Right lobe of liver (tissue), 6 donors: ENCODE measurements around the gene AGFG1. TPM values are rescaled to one million over a fixed set of nuclear protein-coding genes. Genes with fewer than 3 reads are reported as not detected.
A peak's percentile ranks its signal among the peaks of the same experiment; 100 is the strongest.

Experiments used
- ATAC-seq, 4 donors: fragments of 200-7000 bp; cut with Tn5 transposase; one replicate each; pipeline ENCODE4 v1.9.1; 2020; ENCODE audit warnings: mild to moderate bottlenecking in 4 of 4, moderate library complexity in 4 of 4
- DNase-seq, 3 donors: peaks; one replicate each; pipeline ENCODE4 v3.0.0-alpha.2; 2020
- H3K27ac ChIP-seq, 3 donors: fragments of 200-600 bp; one replicate each; pipeline ENCODE4 v1.8.0; 2022
- H3K27me3 ChIP-seq, 2 donors: fragments of 200-600 bp; one replicate each; pipeline ENCODE4 v1.8.0; 2022
- H3K36me3 ChIP-seq, 4 donors: fragments of 200-600 bp; sonication (generic) in 1 of 4; one replicate each; pipeline versions ENCODE4 v1.5.1 to v1.8.0; 2017 to 2022; ENCODE audit warnings: control low read depth in 1 of 4
- H3K4me1 ChIP-seq, 4 donors: fragments of 200-600 bp; sonication (generic) in 1 of 4; one replicate each; pipeline versions ENCODE4 v1.5.1 to v1.8.0; 2017 to 2022; ENCODE audit warnings: control low read depth in 1 of 4
- H3K4me3 ChIP-seq, 3 donors: fragments of 200-600 bp; one replicate each; pipeline ENCODE4 v1.8.0; 2022
- H3K9me3 ChIP-seq, 4 donors: fragments of 200-600 bp; sonication (generic) in 1 of 4; one replicate each; pipeline versions ENCODE4 v1.5.1 to v1.8.0; 2017 to 2022; ENCODE audit warnings: control low read depth in 1 of 4
- CTCF ChIP-seq, 4 donors: fragments of 200-600 bp in 3 of 4; fragments of 450-650 bp in 1 of 4; IDR thresholded peaks; one replicate each; pipeline versions ENCODE4 v1.5.1 to v1.8.0; 2016 to 2022; ENCODE audit warnings: antibody characterized with exemption in 4 of 4, mild to moderate bottlenecking in 2 of 4
- POLR2A ChIP-seq: fragments of 450-650 bp; IDR thresholded peaks from one replicate; pipeline ENCODE4 v1.6.1; 2017; ENCODE audit warnings: antibody characterized with exemption, mild to moderate bottlenecking
- WGBS: methylation state at CpG from one replicate; pipeline ENCODE4 v1.1.6; 2018; ENCODE audit warnings: low coverage, low lambda C conversion rate; ENCODE audit not compliant: insufficient coverage; ENCODE audit errors: missing lambda C conversion rate; 5-methylcytosine and 5-hydroxymethylcytosine counted together
- intact Hi-C, 2 donors: fragments of 100-400 bp; cut with DNase I; formaldehyde crosslinking; loops; one replicate each; pipeline versions ENCODE4 v1.11.2 to v1.14.1; 2022
- long read RNA-seq: library from polyadenylated mRNA; unstranded; transcript quantifications from one replicate; pipeline ENCODE4 v2.0.0, GENCODE V29; 2019
- total RNA-seq, 6 experiments: library from RNA; depleted of rRNA in 2 of 6; stranded (reverse); fragments of >200 nt in 2 of 6; fragmentation: NEBNext Ultra II Directional in 3 of 6; extraction: Animal tissue kit (Norgen Biotek cat#: 25700) in 3 of 6; gene quantifications; one replicate each; pipeline versions ENCODE4 v1.1.0 to v1.2.4, GENCODE V29; 2016 to 2023
- donor health status: DM: no; HTN: yes; CAD: no.
- donor health status: DM: no; HTN: no; CAD: no.
- donor health status: DM: no; HTN: no; CAD: no.
- donor health status: DM: no; HTN: yes; CAD: no.
- donor health status: DM: no; HTN: yes; CAD: no.

Gene AGFG1
- total RNA-seq: 10 to 100 TPM; 25.2 to 70.0 (median 39.5) TPM
- long read RNA-seq, partial matches to known transcripts: 1 of 1 reads
- long read RNA-seq, other reads (novel, unspliced or antisense): 0 of 1 reads

- ATAC-seq (peak; percentile 90 to 98 (median 97)), DNase-seq (peak; percentile 89 to 91 (median 90))
- Histone ChIP-seq H3K27ac (peak within 1 kb of the TSS; percentile 58 to 94 (median 71)), H3K4me3 (peak within 1 kb of the TSS; percentile 70 to 98 (median 94)), H3K27me3 (no peaks in the 10 kb centered on the region), H3K9me3 (no peaks in the 10 kb centered on the region), H3K36me3 (no peaks in the 10 kb centered on the region), H3K4me1 (peaks cover 0 to 20% (median 6%) of the 10 kb centered on the region in 4 donors)
- TF ChIP-seq CTCF (IDR thresholded peaks at IDR 0.05) (peak; percentile 97 to 100 (median 100)), POLR2A (peak; percentile 84)
- intact Hi-C loops: no loop called here
- 0% methylated on average over 18 of the region's 28 CpGs for WGBS
Measured at GRCh38 chr2:227471924-227472264, at the start of gene AGFG1. AGFG1 (plus strand) TSS chr2:227472156; CDS start chr2:227472422, 266 bp downstream.

GRCh38 chr2:227423656-227424499 is 48.1 kb upstream of the AGFG1 start:
- intact Hi-C loops: no loop called here
- Histone ChIP-seq H3K27ac (no peak overlapping the region), H3K27me3 (no peaks in the 10 kb centered on the region), H3K4me1 (no peaks in the 10 kb centered on the region), H3K4me3 (no peak overlapping the region), H3K36me3 (no peaks in the 10 kb centered on the region), H3K9me3 (no peaks in the 10 kb centered on the region)
- ATAC-seq: no peak
- no peak for DNase-seq
- no peak for TF ChIP-seq POLR2A
- TF ChIP-seq CTCF (IDR thresholded peaks at IDR 0.05): no peak
- 81% methylated on average over 10 of the region's 10 CpGs for WGBS

GRCh38 chr2:227428731-227429285 is 43.1 kb upstream of the AGFG1 start:
- DNase-seq (no peak), ATAC-seq (no peak)
- 76% methylated on average over 8 of the region's 8 CpGs for WGBS
- Histone ChIP-seq H3K9me3 (peaks cover 0 to 6% (median 0%) of the 10 kb centered on the region in 4 donors), H3K4me3 (no peak overlapping the region), H3K27me3 (no peaks in the 10 kb centered on the region), H3K36me3 (no peaks in the 10 kb centered on the region), H3K27ac (no peak overlapping the region), H3K4me1 (peaks cover 0 to 16% (median 5%) of the 10 kb centered on the region in 4 donors)
- TF ChIP-seq POLR2A (no peak), CTCF (IDR thresholded peaks at IDR 0.05) (no peak)
- intact Hi-C loops: no loop called here

GRCh38 chr2:227430639-227431038 is 41.3 kb upstream of the AGFG1 start:
- peaks cover 0 to 6% (median 0%) of the 10 kb centered on the region in 4 donors for H3K9me3 ChIP-seq
- H3K4me1 ChIP-seq: peaks cover 0 to 16% (median 5%) of the 10 kb centered on the region in 4 donors
- DNase-seq (no peak), ATAC-seq (peak; percentile 94 to 98 (median 97))
- 29% methylated on average over 3 of the region's 3 CpGs for WGBS
- H3K27me3 ChIP-seq: no peaks in the 10 kb centered on the region
- no peak overlapping the region for H3K4me3 ChIP-seq
- TF ChIP-seq POLR2A (no peak), CTCF (IDR thresholded peaks at IDR 0.05) (no peak)
- no peaks in the 10 kb centered on the region for H3K36me3 ChIP-seq
- H3K27ac ChIP-seq: peak overlapping the region; percentile 30 to 80 (median 33)
- intact Hi-C loops: no loop called here
